ENCODE results near the gene SPECC1.
"Not testable (repeated sequence)": the region's sequence is repeated elsewhere in the genome, so short reads cannot be mapped to it uniquely, and the experiment has no call there.

The SPECC1 gene

DNA sequence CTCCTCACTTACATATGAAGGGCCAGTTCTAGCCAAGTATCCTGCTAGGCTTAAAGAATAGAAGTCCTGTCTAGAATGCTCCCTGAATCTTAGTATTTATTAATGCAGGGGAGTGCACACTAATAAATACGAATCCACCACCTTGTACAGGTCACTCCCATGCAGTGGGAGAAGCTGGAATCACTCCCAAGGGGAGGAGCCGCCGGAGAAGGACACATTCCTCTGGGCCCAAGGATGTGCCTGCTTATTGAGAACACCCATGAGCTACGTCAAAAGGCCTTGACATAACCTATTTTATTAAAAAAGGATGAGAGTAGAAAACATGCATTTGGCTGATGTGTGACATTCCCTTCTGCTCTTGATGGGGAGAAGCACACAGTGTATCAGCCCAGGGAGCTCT is 223.5 kb downstream of the SPECC1 start:
- DNase-seq, result no peak
- Mint-ChIP-seq H3K27me3 (ENCODE audit: low read depth, poor library complexity) (no peaks in the 10 kb centered on the region), H3K9me3 (no peaks in the 10 kb centered on the region), H3K4me3 (no peak overlapping the region), H3K27ac (no peak overlapping the region), H3K4me1 (peaks cover 19% of the 10 kb centered on the region), H3K36me3 (ENCODE audit: low read depth) (no peaks in the 10 kb centered on the region)
- TF ChIP-seq, protein P1, sequence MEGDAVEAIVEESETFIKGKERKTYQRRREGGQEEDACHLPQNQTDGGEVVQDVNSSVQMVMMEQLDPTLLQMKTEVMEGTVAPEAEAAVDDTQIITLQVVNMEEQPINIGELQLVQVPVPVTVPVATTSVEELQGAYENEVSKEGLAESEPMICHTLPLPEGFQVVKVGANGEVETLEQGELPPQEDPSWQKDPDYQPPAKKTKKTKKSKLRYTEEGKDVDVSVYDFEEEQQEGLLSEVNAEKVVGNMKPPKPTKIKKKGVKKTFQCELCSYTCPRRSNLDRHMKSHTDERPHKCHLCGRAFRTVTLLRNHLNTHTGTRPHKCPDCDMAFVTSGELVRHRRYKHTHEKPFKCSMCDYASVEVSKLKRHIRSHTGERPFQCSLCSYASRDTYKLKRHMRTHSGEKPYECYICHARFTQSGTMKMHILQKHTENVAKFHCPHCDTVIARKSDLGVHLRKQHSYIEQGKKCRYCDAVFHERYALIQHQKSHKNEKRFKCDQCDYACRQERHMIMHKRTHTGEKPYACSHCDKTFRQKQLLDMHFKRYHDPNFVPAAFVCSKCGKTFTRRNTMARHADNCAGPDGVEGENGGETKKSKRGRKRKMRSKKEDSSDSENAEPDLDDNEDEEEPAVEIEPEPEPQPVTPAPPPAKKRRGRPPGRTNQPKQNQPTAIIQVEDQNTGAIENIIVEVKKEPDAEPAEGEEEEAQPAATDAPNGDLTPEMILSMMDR (IDR thresholded peaks at IDR 0.05), result no peak

DNA sequence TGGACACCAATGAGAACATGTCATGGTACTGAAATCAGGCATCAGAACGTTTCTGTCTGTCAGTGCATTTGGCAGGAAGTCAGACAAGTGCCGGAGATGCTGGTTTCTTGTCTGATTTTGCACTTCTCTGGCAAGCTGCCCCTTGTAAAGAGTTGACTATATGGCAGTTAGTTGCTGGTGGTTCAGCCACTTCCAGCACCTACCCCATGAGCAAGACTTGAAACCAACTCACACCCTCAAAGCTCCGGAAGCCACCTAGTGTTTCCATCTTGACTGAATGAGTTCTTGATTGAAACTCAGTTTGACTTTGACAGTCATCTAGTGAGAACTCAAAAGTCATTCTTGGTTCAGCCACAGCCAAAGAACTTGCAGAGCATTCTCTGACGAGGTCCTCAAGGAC is 225.1 kb downstream of the SPECC1 start:
- H3K4me1 Mint-ChIP-seq, result peaks cover 19% of the 10 kb centered on the region
- H3K27ac Mint-ChIP-seq, result no peak overlapping the region
- no peaks in the 10 kb centered on the region for H3K9me3 Mint-ChIP-seq
- DNase-seq, result no peak
- no peak overlapping the region for H3K4me3 Mint-ChIP-seq
- no peaks in the 10 kb centered on the region for H3K27me3 Mint-ChIP-seq (ENCODE audit: low read depth, poor library complexity)
- no peaks in the 10 kb centered on the region for H3K36me3 Mint-ChIP-seq (ENCODE audit: low read depth)
- TF ChIP-seq, protein P1 (IDR thresholded peaks at IDR 0.05), result no peak

DNA sequence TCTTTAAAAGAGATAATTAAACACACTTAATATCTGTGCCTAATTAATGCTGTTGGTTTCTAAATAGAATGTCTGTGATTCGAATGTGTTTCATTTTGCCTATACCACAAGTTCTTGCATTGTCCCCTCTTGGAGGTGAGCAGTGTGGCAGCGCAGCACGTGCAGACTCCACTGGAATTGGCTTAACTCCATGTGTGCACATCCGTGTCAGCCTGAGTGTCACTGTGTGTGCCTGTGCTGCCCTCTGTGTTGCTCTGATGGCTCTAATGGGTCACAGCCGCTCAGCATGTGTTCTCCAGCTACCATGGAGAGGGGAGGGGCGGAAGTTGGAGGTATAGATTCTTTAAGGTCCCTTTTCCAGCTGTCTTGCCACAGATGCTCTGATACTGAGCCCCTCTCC is 226.6 kb downstream of the SPECC1 start:
- peaks cover 19% of the 10 kb centered on the region for H3K4me1 Mint-ChIP-seq
- TF ChIP-seq, protein P1 (IDR thresholded peaks at IDR 0.05), result no peak
- no peaks in the 10 kb centered on the region for H3K36me3 Mint-ChIP-seq (ENCODE audit: low read depth)
- H3K9me3 Mint-ChIP-seq, result no peaks in the 10 kb centered on the region
- no peak overlapping the region for H3K27ac Mint-ChIP-seq
- no peaks in the 10 kb centered on the region for H3K27me3 Mint-ChIP-seq (ENCODE audit: low read depth, poor library complexity)
- H3K4me3 Mint-ChIP-seq, result no peak overlapping the region
- no peak for DNase-seq

DNA sequence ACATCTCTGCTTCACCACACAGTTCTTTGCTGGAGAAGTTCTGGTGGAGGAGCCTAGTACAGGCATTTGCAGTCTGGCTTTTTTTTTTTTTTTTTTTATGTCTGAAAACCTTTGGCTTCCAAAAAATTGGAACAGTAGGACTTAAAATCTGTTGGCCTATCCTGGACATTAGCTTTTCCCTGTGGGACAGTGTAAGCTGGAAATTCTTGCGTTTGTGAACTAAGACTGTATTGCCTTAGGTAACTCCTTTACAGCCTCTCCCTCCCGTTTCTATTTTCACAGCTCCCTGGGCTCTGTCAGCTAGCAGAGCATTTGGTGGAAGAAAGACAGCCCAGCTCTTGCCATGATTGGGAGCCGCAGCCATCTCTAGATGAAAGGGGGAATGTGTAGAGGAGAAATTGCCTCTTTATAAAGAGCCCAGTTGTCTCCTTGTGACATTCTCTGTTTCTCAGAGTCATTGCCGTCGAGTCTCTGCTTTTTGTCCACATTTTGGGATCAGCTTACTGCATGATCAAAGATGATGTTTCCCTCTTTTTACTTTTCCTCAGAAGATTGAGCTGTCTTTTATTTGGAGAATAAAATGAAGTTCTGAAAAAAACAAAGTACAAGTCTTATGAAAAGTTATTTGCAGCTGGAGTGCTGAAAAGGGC is 227.5 kb downstream of the SPECC1 start:
- no peak overlapping the region for H3K4me3 Mint-ChIP-seq
- H3K36me3 Mint-ChIP-seq (ENCODE audit: low read depth), result no peaks in the 10 kb centered on the region
- H3K9me3 Mint-ChIP-seq, result no peaks in the 10 kb centered on the region
- H3K4me1 Mint-ChIP-seq, result peaks cover 19% of the 10 kb centered on the region
- H3K27ac Mint-ChIP-seq, result no peak overlapping the region
- TF ChIP-seq, protein P1 (IDR thresholded peaks at IDR 0.05), result no peak
- DNase-seq, result no peak
- H3K27me3 Mint-ChIP-seq (ENCODE audit: low read depth, poor library complexity), result no peaks in the 10 kb centered on the region

DNA sequence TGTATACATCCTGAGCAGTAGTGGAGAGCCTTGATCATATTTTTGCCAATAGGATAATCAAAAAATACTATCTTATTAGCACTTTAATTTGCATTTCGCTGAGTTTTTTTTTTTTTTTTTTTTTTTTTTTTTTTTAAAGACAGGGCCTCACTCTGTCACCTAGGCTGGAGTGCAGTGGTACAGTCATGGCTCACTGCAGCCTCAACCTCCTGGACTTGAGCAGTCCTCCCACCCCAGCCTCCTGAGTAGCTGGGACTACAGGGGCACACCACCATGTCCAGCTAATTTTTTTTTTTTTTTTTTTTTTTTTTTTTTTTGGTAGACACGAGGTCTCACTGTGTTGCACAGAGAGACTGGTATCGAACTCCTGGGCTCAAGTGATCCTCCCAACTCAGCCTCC is 230.6 kb downstream of the SPECC1 start:
- not testable (repeated sequence) for H3K27ac Mint-ChIP-seq; DNase-seq; H3K4me3 Mint-ChIP-seq; H3K36me3 Mint-ChIP-seq (ENCODE audit: low read depth); H3K27me3 Mint-ChIP-seq (ENCODE audit: low read depth, poor library complexity); H3K9me3 Mint-ChIP-seq
- H3K4me1 Mint-ChIP-seq, result peaks cover 19% of the 10 kb centered on the region

DNA sequence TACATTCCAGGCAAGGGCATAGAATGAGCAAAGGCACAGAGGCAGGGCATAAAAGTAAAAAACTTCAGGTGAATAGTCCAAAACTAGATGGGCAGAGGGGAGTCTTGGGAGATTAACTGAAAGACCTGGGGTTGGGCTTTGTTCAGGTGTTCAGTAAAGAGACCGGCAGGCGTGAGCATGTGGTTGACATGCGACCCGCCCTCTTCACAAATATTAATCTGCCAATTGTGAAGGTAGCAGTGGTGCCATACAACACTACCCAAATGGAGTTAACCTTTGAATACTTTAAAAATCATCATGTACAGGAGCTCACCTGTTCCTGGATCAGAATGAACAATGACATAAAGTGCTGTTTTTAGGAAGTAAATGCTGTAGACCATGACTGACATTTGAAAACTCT is 232.7 kb downstream of the SPECC1 start:
- H3K9me3 Mint-ChIP-seq, result no peaks in the 10 kb centered on the region
- peak overlapping the region; percentile 6 for H3K27ac Mint-ChIP-seq
- H3K27me3 Mint-ChIP-seq (ENCODE audit: low read depth, poor library complexity), result no peaks in the 10 kb centered on the region
- no peak for DNase-seq
- peaks cover 3% of the 10 kb centered on the region for H3K4me1 Mint-ChIP-seq
- H3K36me3 Mint-ChIP-seq (ENCODE audit: low read depth), result peaks cover 13% of the 10 kb centered on the region
- TF ChIP-seq, protein P1 (IDR thresholded peaks at IDR 0.05), result no peak
- no peak overlapping the region for H3K4me3 Mint-ChIP-seq

All from nephron progenitor cell (in vitro differentiated cells).